ENCODE results near the gene MAP3K2.

Gene MAP3K2

GRCh38 chr2:127255721-127256120, 132.1 kb downstream of the MAP3K2 start:
- peaks cover 4% of the 10 kb centered on the region for H3K4me1 ChIP-seq (ENCODE audit: insufficient read depth, low read length, poor library complexity, severe bottlenecking)
- H3F3A ChIP-seq (ENCODE audit: low read depth) = no peaks in the 10 kb centered on the region
- H3K4me2 ChIP-seq (ENCODE audit: low read depth, low read length, poor library complexity, severe bottlenecking) = no peak overlapping the region
- H3K27me3 ChIP-seq (ENCODE audit: insufficient read depth, low read length, poor library complexity, severe bottlenecking) = no peaks in the 10 kb centered on the region
- H3K4me3 ChIP-seq (ENCODE audit: low read length, poor library complexity, severe bottlenecking) = no peak overlapping the region
- no peak overlapping the region for H2AFZ ChIP-seq (ENCODE audit: low read length)
- no peaks in the 10 kb centered on the region for H4K20me1 ChIP-seq (ENCODE audit: insufficient read depth, low read length, poor library complexity, severe bottlenecking)
- H3K9me2 ChIP-seq (replicated peaks; ENCODE audit: low read depth, low read length) = no peaks in the 10 kb centered on the region
- no peaks in the 10 kb centered on the region for H3K9me3 ChIP-seq (ENCODE audit: insufficient read depth, low read depth, low read length)
- H3K9ac ChIP-seq (ENCODE audit: low read depth, low read length, poor library complexity, severe bottlenecking) = no peak overlapping the region
- H3K36me3 ChIP-seq (ENCODE audit: insufficient read depth, low read length) = peaks cover 35% of the 10 kb centered on the region; the same call in 1 of the 2 replicates
- TF ChIP-seq EZH2phosphoT487 (IDR thresholded peaks at IDR 0.05; ENCODE audit: borderline replicate concordance) (no peak), CTCF (conservative IDR thresholded peaks at IDR 0.05; ENCODE audit: low read length) (no peak)
- H3K79me2 ChIP-seq (ENCODE audit: insufficient read depth, low read length) = no peaks in the 10 kb centered on the region

- TF ChIP-seq CTCF (conservative IDR thresholded peaks at IDR 0.05; ENCODE audit: low read length) (no peak), EZH2phosphoT487 (IDR thresholded peaks at IDR 0.05; ENCODE audit: borderline replicate concordance) (no peak)
- Histone ChIP-seq H3K9me3 (ENCODE audit: insufficient read depth, low read depth, low read length) (no peaks in the 10 kb centered on the region), H3K79me2 (ENCODE audit: insufficient read depth, low read length) (no peaks in the 10 kb centered on the region), H3K4me1 (ENCODE audit: insufficient read depth, low read length, poor library complexity, severe bottlenecking) (peaks cover 4% of the 10 kb centered on the region), H4K20me1 (ENCODE audit: insufficient read depth, low read length, poor library complexity, severe bottlenecking) (no peaks in the 10 kb centered on the region), H3K4me3 (ENCODE audit: low read length, poor library complexity, severe bottlenecking) (no peak overlapping the region), H3K4me2 (ENCODE audit: low read depth, low read length, poor library complexity, severe bottlenecking) (no peak overlapping the region), H2AFZ (ENCODE audit: low read length) (no peak overlapping the region), H3F3A (ENCODE audit: low read depth) (no peaks in the 10 kb centered on the region), H3K9ac (ENCODE audit: low read depth, low read length, poor library complexity, severe bottlenecking) (no peak overlapping the region), H3K36me3 (ENCODE audit: insufficient read depth, low read length) (peaks cover 29% of the 10 kb centered on the region; the same call in 1 of the 2 replicates), H3K27me3 (ENCODE audit: insufficient read depth, low read length, poor library complexity, severe bottlenecking) (no peaks in the 10 kb centered on the region), H3K9me2 (replicated peaks; ENCODE audit: low read depth, low read length) (no peaks in the 10 kb centered on the region)
Observed at GRCh38 chr2:127255146-127255545, 132.6 kb downstream of the MAP3K2 start.

- no peaks in the 10 kb centered on the region for H3F3A ChIP-seq (ENCODE audit: low read depth)
- no peaks in the 10 kb centered on the region for H3K27me3 ChIP-seq (ENCODE audit: insufficient read depth, low read length, poor library complexity, severe bottlenecking)
- no peak overlapping the region for H3K4me2 ChIP-seq (ENCODE audit: low read depth, low read length, poor library complexity, severe bottlenecking)
- H3K9me2 ChIP-seq (replicated peaks; ENCODE audit: low read depth, low read length) = no peaks in the 10 kb centered on the region
- no peak overlapping the region for H3K9ac ChIP-seq (ENCODE audit: low read depth, low read length, poor library complexity, severe bottlenecking)
- no peak overlapping the region for H3K4me3 ChIP-seq (ENCODE audit: low read length, poor library complexity, severe bottlenecking)
- peaks cover 22% of the 10 kb centered on the region; the same call in 1 of the 2 replicates for H3K36me3 ChIP-seq (ENCODE audit: insufficient read depth, low read length)
- TF ChIP-seq EZH2phosphoT487 (IDR thresholded peaks at IDR 0.05; ENCODE audit: borderline replicate concordance) (no peak), CTCF (conservative IDR thresholded peaks at IDR 0.05; ENCODE audit: low read length) (no peak)
- no peaks in the 10 kb centered on the region for H3K79me2 ChIP-seq (ENCODE audit: insufficient read depth, low read length)
- H3K4me1 ChIP-seq (ENCODE audit: insufficient read depth, low read length, poor library complexity, severe bottlenecking) = peaks cover 4% of the 10 kb centered on the region
- H3K9me3 ChIP-seq (ENCODE audit: insufficient read depth, low read depth, low read length) = no peaks in the 10 kb centered on the region
- H4K20me1 ChIP-seq (ENCODE audit: insufficient read depth, low read length, poor library complexity, severe bottlenecking) = no peaks in the 10 kb centered on the region
- no peak overlapping the region for H2AFZ ChIP-seq (ENCODE audit: low read length)
Observed at GRCh38 chr2:127254386-127254981, 133.3 kb downstream of the MAP3K2 start.

Data from Loucy (cell line).